Testis (tissue), 2 donors: ENCODE measurements around the gene VAMP1.

ENCODE experiments used
- POLR2A ChIP-seq: fragments of 450-650 bp; IDR thresholded peaks from one replicate; pipeline ENCODE4 v1.6.1; 2017; ENCODE audit warnings: antibody characterized with exemption, mild to moderate bottlenecking, moderate library complexity
- TF ChIP-seq, protein P1 (sequence below), 3 experiments: fragments of 450-650 bp in 2 of 3; fragments of 200-600 bp in 1 of 3; sonication (generic) in 1 of 3; IDR thresholded peaks; one replicate each; pipeline ENCODE4 v1.5.1; 2016 to 2019; ENCODE audit warnings: antibody characterized with exemption in 3 of 3, mild to moderate bottlenecking in 2 of 3, moderate library complexity in 1 of 3

GRCh38 chr12:6461401-6462233 is 8.9 kb downstream of the VAMP1 start:
- TF ChIP-seq, protein P1, sequence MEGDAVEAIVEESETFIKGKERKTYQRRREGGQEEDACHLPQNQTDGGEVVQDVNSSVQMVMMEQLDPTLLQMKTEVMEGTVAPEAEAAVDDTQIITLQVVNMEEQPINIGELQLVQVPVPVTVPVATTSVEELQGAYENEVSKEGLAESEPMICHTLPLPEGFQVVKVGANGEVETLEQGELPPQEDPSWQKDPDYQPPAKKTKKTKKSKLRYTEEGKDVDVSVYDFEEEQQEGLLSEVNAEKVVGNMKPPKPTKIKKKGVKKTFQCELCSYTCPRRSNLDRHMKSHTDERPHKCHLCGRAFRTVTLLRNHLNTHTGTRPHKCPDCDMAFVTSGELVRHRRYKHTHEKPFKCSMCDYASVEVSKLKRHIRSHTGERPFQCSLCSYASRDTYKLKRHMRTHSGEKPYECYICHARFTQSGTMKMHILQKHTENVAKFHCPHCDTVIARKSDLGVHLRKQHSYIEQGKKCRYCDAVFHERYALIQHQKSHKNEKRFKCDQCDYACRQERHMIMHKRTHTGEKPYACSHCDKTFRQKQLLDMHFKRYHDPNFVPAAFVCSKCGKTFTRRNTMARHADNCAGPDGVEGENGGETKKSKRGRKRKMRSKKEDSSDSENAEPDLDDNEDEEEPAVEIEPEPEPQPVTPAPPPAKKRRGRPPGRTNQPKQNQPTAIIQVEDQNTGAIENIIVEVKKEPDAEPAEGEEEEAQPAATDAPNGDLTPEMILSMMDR (IDR thresholded peaks at IDR 0.05): no peak
- TF ChIP-seq POLR2A: no peak
